Hippocampal formation (tissue), 2 donors: ENCODE data around the gene EEF1AKMT2.

Source experiments
- DNase-seq, 2 donors: peaks; one replicate each; lab custom pipeline; 2025; lab: John Stamatoyannopoulos, UW

The EEF1AKMT2 gene

DNA sequence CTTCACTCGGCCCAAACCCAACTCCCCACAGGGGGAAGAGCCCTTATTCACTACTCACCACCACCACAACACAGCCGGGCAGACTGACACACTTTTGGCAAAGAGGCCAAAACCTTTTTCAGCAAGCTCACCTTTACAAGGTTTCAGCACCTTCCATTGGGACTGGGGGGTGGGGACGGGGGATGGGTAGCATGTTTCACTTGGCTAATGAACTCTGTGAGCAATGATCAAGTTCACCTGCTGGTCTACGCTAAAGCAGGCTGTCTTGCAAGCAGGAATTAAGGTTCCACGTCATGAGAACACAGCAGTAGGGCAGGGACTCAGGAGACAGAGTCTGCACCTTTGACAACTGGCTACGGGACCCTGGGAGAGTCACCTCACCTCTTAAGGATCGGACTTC is 54.5 kb downstream of the EEF1AKMT2 start:
- DNase-seq: no peak

DNA sequence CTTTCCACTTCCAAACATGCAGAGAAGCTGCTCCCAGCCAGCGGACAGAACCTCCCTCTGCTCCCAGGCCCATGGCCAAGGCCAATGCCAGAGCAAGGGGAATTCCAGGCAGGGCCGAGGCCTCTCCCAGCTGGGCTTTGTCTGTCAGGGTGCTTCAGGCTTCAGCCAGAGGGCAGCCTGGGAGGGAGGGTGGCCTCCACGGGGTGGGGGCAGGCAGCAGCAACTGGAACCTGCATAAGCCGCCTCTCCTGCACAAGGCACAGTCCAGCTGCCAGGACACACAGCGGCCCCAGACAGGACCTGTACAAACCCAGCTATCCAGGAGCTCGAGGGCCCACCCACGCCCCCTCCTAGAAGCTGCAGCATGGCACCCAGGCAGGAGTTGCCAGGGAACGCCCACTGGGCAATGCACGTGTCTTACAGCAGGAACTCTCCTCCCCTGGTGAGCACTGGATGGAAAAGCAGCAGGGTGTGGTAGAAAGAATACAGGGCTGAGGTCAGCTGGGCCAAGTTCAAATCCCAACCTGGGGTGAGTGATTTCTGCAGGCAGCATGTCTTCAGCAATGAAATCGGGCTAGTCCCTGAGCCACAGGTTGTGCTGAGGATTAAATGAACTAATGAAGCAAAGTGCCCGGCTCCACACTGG is 55.1 kb downstream of the EEF1AKMT2 start:
- peak; percentile 82 to 85 for DNase-seq

DNA sequence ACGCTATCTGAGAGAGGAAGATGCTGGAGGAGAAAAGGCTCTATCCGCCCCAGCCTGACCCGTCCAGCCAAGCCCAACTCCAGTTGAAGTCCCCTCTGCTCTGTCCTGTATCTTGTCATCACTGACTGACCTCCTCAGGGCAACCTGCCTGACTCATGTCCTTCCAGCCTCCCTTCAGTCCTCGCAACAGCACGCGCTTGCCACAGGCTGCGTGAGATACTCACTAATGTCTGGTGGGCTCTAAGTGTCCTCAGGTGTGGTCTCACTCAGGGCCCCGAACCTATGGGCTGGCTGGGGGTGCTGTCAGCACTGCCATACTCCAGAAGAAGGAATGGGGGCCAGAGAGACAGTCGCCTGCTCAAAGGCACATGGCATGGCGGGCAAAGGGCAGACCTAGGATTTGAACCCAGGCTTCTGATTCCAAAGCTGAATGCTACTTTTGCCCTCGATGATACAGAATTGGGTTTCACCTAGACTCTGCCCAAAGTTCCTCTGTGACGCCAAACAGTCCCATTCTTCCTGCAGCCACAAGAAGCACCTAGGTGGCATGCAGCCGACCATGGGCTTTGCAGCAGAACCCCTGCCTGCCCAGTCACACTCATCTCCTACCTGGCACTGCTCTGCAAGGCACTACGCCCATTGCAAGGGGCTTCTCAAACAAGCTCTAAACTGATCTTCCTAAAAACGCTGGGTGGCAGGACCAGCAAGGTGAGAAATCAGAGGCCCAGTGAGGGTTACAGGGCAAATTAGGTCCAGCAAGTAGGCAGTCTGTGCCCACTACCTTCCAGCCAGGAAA is 56.0 kb downstream of the EEF1AKMT2 start:
- DNase-seq: no peak

GRCh38 chr10:124734311-124735166 is 57.1 kb downstream of the EEF1AKMT2 start:
- DNase-seq: no peak

DNA sequence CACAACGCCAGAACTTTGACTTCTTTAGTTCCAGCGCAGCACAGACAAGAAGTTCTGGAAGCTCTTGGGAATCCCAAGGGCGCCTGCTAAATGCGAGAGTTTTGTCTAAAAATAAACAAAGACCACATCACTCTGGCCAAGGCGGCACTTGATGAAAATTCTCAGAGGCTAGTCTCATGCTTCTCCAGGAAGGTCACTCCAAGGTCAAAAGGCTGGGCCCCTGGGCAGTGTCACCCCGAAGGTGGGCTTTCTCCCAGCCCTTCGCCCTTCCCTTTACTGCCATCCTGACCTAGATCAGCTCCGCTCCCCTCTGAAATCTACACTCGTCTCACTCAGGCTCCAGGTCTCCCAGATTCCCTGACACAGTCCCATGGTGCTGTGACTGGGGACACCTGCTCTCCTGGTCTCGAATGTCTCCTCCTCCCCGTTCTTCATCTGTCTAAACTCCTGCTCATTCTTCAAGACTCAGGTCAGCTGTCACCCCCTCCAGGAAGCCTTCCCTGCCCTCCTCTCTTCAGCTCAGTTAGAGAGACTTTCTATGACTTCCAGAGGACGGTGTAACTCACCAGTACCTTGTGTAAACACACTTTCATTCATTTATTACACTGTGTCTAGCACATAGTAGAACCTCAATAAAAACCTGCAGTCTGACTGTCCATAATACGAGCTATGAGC is 58.0 kb downstream of the EEF1AKMT2 start:
- DNase-seq: no peak

GRCh38 chr10:124732931-124733570 is 58.6 kb downstream of the EEF1AKMT2 start:
- DNase-seq: no peak

- DNase-seq: no peak
Measured at GRCh38 chr10:124731551-124731950, 60.1 kb downstream of the EEF1AKMT2 start.

- no peak for DNase-seq
Measured at GRCh38 chr10:124730790-124731189, 60.9 kb downstream of the EEF1AKMT2 start.

- DNase-seq: no peak
Measured at GRCh38 chr10:124728830-124729661, 62.6 kb downstream of the EEF1AKMT2 start.

DNA sequence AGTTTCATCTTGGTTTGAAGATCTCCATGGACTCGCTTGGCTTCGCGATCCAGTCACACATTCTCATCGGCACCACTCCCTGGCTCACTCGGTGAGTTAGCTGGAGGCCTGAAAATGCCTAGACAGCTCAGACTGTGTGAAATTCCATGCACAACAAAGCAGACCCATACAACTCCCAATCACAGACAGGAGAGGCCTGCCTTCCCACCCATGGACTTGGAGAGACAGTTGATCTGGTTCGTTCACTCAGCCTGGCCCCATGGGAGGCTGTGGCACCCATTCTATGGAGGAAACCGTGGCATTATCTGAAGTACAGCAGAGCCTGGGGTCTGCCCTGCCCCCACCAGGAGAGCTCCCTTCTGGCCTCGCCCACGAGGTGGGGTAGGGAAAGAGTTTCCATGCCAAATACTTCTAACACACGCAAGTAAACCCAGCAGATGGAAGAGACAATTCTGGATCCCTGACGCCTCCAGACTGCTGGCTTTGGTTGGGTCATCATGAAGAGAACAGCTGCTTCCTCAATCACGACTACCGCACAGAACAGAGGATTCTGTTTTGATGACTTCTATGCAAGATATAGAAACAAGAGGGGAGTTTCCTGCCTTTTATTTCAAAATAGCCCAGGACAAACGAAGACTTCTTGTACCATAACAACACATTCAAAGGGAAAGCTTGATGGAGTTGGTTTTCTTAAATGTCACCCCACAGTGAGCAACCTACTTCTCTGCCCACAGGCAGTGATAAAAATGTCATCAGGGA is 63.4 kb downstream of the EEF1AKMT2 start:
- peak in 1 of 2 donors; percentile 81 for DNase-seq

- no peak for DNase-seq
Measured at GRCh38 chr10:124727361-124727960, 64.2 kb downstream of the EEF1AKMT2 start.

- no peak for DNase-seq
Measured at GRCh38 chr10:124725791-124726190, 65.9 kb downstream of the EEF1AKMT2 start.

DNA sequence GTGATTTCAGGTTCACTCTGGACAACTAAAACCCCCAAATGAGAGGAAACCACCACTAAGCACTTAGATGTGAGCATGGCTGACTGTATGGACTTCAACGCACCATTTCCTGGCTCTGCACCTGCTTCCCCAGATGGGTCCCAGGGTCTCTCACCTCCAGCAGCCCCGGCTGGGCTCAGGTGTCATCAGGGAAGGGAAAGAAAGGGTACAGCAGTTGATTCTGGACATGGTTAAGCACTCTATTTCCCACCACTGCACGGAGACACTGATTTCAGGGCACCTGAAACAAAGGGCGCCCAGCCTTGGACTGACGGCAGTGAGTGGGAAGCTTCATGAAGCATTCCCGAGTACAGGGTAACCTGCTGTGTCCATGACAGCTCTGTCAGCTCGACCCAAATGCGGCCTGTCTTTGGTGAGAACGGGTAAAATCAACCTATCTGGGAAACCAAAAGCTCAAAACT is 66.5 kb downstream of the EEF1AKMT2 start:
- no peak for DNase-seq

GRCh38 chr10:124724279-124725027 is 67.2 kb downstream of the EEF1AKMT2 start:
- peak; percentile 87 to 90 for DNase-seq

DNA sequence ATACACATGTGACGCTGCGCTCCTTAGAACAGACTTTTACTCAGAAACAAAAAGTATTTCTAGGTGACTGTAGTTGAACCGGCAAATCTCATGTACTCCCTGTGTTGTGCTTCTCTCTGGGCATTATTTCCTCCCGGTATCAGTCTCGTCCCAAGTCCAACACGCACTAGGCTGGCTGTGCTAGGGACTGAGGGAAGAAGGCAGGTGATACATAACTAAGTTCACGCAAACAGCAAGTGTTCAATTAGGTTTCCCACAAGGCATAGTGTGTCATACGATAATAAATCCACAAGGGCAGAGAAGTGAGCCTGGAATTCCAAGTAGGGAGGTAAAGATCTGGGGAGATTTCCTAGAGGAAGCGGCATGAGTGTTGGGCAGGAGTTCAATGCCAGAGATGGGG is 67.9 kb downstream of the EEF1AKMT2 start:
- no peak for DNase-seq

DNA sequence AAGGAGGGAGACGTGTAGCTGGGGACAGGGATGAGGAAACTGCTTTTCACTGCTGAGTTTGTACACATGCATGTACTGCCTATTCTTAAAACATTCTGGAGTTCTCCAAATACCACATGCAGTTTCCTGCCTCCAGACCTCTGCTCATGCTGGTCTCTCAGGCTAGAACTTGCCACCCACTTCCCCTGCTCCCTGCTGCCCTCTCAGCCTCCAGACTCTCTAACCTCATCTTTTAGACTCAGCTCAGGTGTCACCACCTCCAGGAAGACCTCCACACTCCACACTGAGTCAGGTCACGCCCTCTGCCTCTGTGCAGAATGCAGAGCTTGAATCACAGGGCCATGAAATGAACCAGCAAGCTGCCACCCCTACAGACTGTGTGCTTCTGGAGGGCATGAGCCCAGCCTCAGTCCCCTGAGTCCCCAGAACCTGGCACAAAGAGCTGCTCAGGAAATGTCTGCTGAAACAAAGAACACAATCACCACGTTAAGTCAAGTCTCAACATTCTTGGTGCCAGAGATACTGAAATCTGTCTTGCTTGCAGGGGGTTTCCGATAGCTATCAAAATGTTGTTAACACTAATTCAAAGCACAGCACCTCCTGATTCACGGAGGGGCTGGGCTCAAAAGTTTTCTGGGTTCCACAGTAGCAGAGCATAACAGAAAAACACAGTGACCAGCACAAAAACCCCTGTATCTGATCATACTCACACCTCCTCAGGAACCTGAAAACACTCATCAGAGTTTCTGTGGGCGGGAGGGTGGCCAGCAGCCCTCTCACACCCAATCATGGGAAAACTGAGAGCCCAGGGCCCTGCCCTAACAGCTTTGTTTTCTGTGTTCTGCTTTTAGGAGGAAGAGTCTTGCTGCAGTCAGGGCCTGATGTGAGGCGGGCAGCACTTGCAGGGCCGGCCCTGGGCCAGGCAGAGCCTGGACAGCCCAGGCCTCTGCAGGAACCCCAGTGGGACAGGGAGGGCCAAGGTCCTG is 68.6 kb downstream of the EEF1AKMT2 start:
- peak in 1 of 2 donors; percentile 50 for DNase-seq

DNA sequence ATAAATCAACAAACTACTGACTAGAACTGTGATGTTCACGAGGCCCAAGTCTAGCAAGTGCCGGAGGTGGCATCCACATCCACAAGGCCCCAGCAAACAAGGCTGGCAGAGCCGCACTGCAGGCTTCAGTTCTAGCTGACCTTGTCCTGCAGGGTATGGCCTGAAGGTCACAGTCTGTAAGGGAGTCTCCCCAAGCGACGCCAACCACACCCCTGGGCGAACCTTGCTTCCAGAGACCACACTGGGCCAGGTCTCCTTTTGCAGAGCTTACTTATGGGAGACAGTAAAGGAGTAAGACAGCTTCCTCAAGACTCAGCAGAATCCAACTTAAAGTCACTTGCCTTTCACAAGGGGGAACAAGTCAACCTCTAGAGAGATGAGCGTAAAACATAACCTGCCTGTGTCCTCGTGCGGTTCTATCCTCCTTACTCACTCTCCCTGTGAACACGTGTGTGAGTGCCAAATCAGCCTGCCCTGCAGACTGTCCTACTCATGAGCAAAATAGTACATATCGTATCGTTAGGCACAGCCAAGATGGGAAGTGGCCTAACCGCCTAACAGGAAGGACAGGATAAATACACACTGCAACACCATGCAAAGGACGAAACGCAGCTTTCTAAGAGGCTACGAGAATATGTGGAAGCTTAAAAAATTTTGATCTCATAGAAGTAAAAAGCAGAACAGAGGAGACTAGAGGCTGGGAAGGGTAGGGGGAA is 70.2 kb downstream of the EEF1AKMT2 start:
- DNase-seq: no peak
